H1 (cell line): Measurements from ENCODE around the gene APOL2. TPM values are rescaled to one million over a fixed set of nuclear protein-coding genes. Genes with fewer than 3 reads are reported as not detected.

Experiments
- CTCF ChIA-PET: fragments of 300-600 bp; sonication (Branson Sonifier 250); formaldehyde crosslinking; loops from one replicate; lab custom pipeline; 2021; ENCODE audit not compliant: partially characterized antibody; lab: Charles Lee
- POLR2A ChIA-PET: fragments of 300-600 bp; sonication (Branson Sonifier 250); formaldehyde crosslinking; loops from one replicate; lab custom pipeline; 2021; ENCODE audit warnings: inconsistent platforms; ENCODE audit not compliant: partially characterized antibody; lab: Charles Lee
- DNase-seq, 2 experiments: peaks; one replicate each; pipeline versions ENCODE4 v3.0.0 to v3.0.0-alpha.2; 2010 to 2022; ENCODE audit warnings: low spot score in 2 of 2, low read depth in 1 of 2, mixed read lengths in 1 of 2
- FAIRE-seq: peaks from 2 replicates; lab custom pipeline; 2011; peaks lifted over from hg19 to GRCh38; lab: Jason Lieb, UNC
- H2AFZ ChIP-seq: 2 replicates; pipeline ENCODE4 v1.8.1; 2012; ENCODE audit warnings: low read length, inconsistent platforms
- H2AK5ac ChIP-seq: 2 replicates; pipeline ENCODE4 v1.6.1; 2013; ENCODE audit warnings: low read depth, low read length
- H2BK120ac ChIP-seq: replicated peaks from 2 replicates; pipeline ENCODE3; 2013; ENCODE audit warnings: low read depth, low read length, inconsistent platforms
- H2BK12ac ChIP-seq: 2 replicates; pipeline ENCODE4 v1.6.1; 2013; ENCODE audit warnings: low read depth, low read length
- H2BK15ac ChIP-seq: 2 replicates; pipeline ENCODE4 v1.6.1; 2013; ENCODE audit warnings: low read length
- H2BK20ac ChIP-seq: 2 replicates; pipeline ENCODE4 v1.6.1; 2013; ENCODE audit warnings: low read length
- H2BK5ac ChIP-seq: 2 replicates; pipeline ENCODE4 v1.6.1; 2013; ENCODE audit warnings: low read depth, low read length
- H3K14ac ChIP-seq: 2 replicates; pipeline ENCODE4 v1.6.1; 2013; ENCODE audit warnings: inconsistent platforms; ENCODE audit not compliant: insufficient read length
- H3K18ac ChIP-seq: 2 replicates; pipeline ENCODE4 v1.6.1; 2013; ENCODE audit warnings: low read length; ENCODE audit errors: extremely low read depth
- H3K23ac ChIP-seq: 2 replicates; pipeline ENCODE4 v1.6.1; 2013; ENCODE audit warnings: inconsistent platforms; ENCODE audit not compliant: insufficient read length
- H3K23me2 ChIP-seq: 2 replicates; pipeline ENCODE4 v1.6.1; 2013; ENCODE audit warnings: low read depth, low read length
- H3K27ac ChIP-seq: 2 replicates; pipeline ENCODE4 v1.6.1; 2011; ENCODE audit warnings: low read depth, low read length, inconsistent platforms
- H3K27me3 ChIP-seq, 4 experiments: replicated peaks in 1 of 4; 1 replicate in 1 of 4; 2 replicates in 3 of 4; pipeline versions ENCODE4 v1.6.1 to v1.8.1; 2011 to 2013; ENCODE audit warnings: low read length in 3 of 4, mild to moderate bottlenecking in 3 of 4, inconsistent platforms in 2 of 4, mixed read lengths in 2 of 4, moderate library complexity in 1 of 4; ENCODE audit not compliant: control insufficient read depth in 3 of 4, insufficient read depth in 3 of 4; ENCODE audit errors: extremely low read depth in 1 of 4
- H3K36me3 ChIP-seq, 4 experiments: 2 replicates each; pipeline versions ENCODE4 v1.6.1 to v1.8.1; 2011 to 2013; ENCODE audit warnings: mild to moderate bottlenecking in 4 of 4, low read length in 3 of 4, moderate library complexity in 2 of 4, control low read depth in 1 of 4, inconsistent platforms in 1 of 4; ENCODE audit not compliant: insufficient read depth in 4 of 4, control insufficient read depth in 2 of 4
- H3K4ac ChIP-seq: replicated peaks from 2 replicates; pipeline ENCODE3; 2013; ENCODE audit warnings: low read length, low read depth, mixed read lengths, inconsistent platforms; ENCODE audit not compliant: insufficient read length
- H3K4me1 ChIP-seq, 4 experiments: replicated peaks in 1 of 4; 1 replicate in 1 of 4; 2 replicates in 3 of 4; pipeline versions ENCODE4 v1.6.1 to v1.8.1; 2011 to 2013; ENCODE audit warnings: low read length in 3 of 4, inconsistent platforms in 2 of 4, mixed read lengths in 1 of 4; ENCODE audit not compliant: insufficient read depth in 4 of 4, control insufficient read depth in 3 of 4
- H3K4me2 ChIP-seq, 2 experiments: 2 replicates each; pipeline versions ENCODE4 v1.6.1 to v1.8.1; 2011 to 2013; ENCODE audit warnings: low read depth in 2 of 2, low read length in 2 of 2, control low read depth in 1 of 2, inconsistent platforms in 1 of 2, mild to moderate bottlenecking in 1 of 2; ENCODE audit not compliant: insufficient read depth in 1 of 2
- H3K4me3 ChIP-seq, 4 experiments: fragments of 200-600, 300-600 bp in 1 of 4; sonication (generic), shearing (Covaris generic), sonication (Bioruptor Twin) in 1 of 4; 2 replicates each; pipeline versions ENCODE4 v1.5.1 to v1.8.1; 2011 to 2016; ENCODE audit warnings: low read length in 4 of 4, low read depth in 3 of 4, control low read depth in 2 of 4, inconsistent platforms in 2 of 4, mild to moderate bottlenecking in 2 of 4, mixed read lengths in 1 of 4, moderate library complexity in 1 of 4; ENCODE audit not compliant: insufficient read depth in 2 of 4; ENCODE audit errors: extremely low read depth in 1 of 4
- H3K56ac ChIP-seq: replicated peaks from 2 replicates; pipeline ENCODE3; 2013; ENCODE audit warnings: low read depth, mild to moderate bottlenecking, mixed read lengths, low read length, inconsistent platforms; ENCODE audit not compliant: insufficient read length
- H3K79me1 ChIP-seq: 2 replicates; pipeline ENCODE4 v1.6.1; 2013; ENCODE audit warnings: low read depth, low read length, control low read depth
- H3K79me2 ChIP-seq, 2 experiments: 2 replicates each; pipeline versions ENCODE4 v1.6.1 to v1.8.1; 2012 to 2013; ENCODE audit warnings: low read length in 2 of 2, mild to moderate bottlenecking in 2 of 2, inconsistent platforms in 1 of 2; ENCODE audit not compliant: insufficient read depth in 2 of 2, control insufficient read depth in 1 of 2
- H3K9ac ChIP-seq, 4 experiments: replicated peaks in 1 of 4; 1 replicate in 1 of 4; 2 replicates in 3 of 4; pipeline versions ENCODE4 v1.6.1 to v1.8.1; 2011 to 2013; ENCODE audit warnings: low read depth in 3 of 4, low read length in 3 of 4, control low read depth in 2 of 4, mild to moderate bottlenecking in 2 of 4, moderate library complexity in 2 of 4, inconsistent platforms in 1 of 4; ENCODE audit errors: extremely low read depth in 1 of 4
- H3K9me3 ChIP-seq, 2 experiments: 2 replicates each; pipeline versions ENCODE4 v1.6.1 to v1.8.1; 2012 to 2013; ENCODE audit warnings: mild to moderate bottlenecking in 2 of 2, moderate library complexity in 2 of 2, control low read depth in 1 of 2, inconsistent platforms in 1 of 2, low read depth in 1 of 2, low read length in 1 of 2, mixed read lengths in 1 of 2; ENCODE audit not compliant: insufficient read depth in 2 of 2
- H4K20me1 ChIP-seq, 2 experiments: replicated peaks in 1 of 2; 2 replicates each; pipeline versions ENCODE3 to v1.8.1; 2011 to 2013; ENCODE audit warnings: inconsistent platforms in 2 of 2, low read length in 2 of 2, mild to moderate bottlenecking in 1 of 2; ENCODE audit not compliant: insufficient read depth in 2 of 2, control insufficient read depth in 1 of 2
- H4K5ac ChIP-seq: 2 replicates; pipeline ENCODE4 v1.6.1; 2013; ENCODE audit warnings: low read length, low read depth, mixed read lengths, inconsistent platforms; ENCODE audit not compliant: insufficient read length
- H4K8ac ChIP-seq: 2 replicates; pipeline ENCODE4 v1.8.0; 2013; ENCODE audit warnings: mild to moderate bottlenecking, moderate library complexity, low read length, inconsistent platforms; ENCODE audit not compliant: insufficient read depth; ENCODE audit errors: extremely low read depth
- H4K91ac ChIP-seq: replicated peaks from 2 replicates; pipeline ENCODE3; 2013; ENCODE audit warnings: low read length, mixed read lengths, inconsistent platforms; ENCODE audit not compliant: insufficient read length
- BCL11A ChIP-seq, 2 experiments: IDR thresholded peaks; one replicate each; pipeline ENCODE4 v1.6.1; 2011; ENCODE audit warnings: low read depth in 2 of 2, low read length in 2 of 2, mild to moderate bottlenecking in 2 of 2
- POLR2AphosphoS5 ChIP-seq: IDR thresholded peaks from 2 replicates; pipeline ENCODE4 v1.6.1; 2011; ENCODE audit warnings: low read depth, low read length
- WGBS, 2 experiments: shearing (Covaris generic) in 1 of 2; methylation state at CpG; one replicate each; pipeline versions ENCODE4 v1.1.6 to v1.1.7; 2013 to 2015; ENCODE audit warnings: low lambda C conversion rate in 2 of 2, mixed read lengths in 2 of 2, inconsistent platforms in 1 of 2, low coverage in 1 of 2, missing lambda C conversion rate in 1 of 2; ENCODE audit not compliant: insufficient replicate concordance in 2 of 2, insufficient coverage in 1 of 2, insufficient read length in 1 of 2; ENCODE audit errors: extremely low coverage in 1 of 2, missing lambda C conversion rate in 1 of 2; 5-methylcytosine and 5-hydroxymethylcytosine counted together
- polyA plus RNA-seq, 7 experiments: library from polyadenylated mRNA; depleted of rRNA in 3 of 7; stranded (reverse) in 5 of 7; unstranded in 2 of 7; fragments of >200 nt in 5 of 7; fragments of 200-250 nt in 2 of 7; gene quantifications; 1 replicate in 5 of 7; 2 replicates in 1 of 7; 4 replicates in 1 of 7; pipeline versions ENCODE4 v1.2.1 to v1.2.3, GENCODE V29; 2011 to 2013; ENCODE audit warnings: missing spikeins in 2 of 7, mixed read lengths in 2 of 7
- total RNA-seq: library from RNA; stranded (reverse); fragmentation: NEBNext Ultra II Directional; extraction: Animal tissue kit (Norgen Biotek cat#: 25700); gene quantifications from 2 replicates; pipeline ENCODE4 v1.2.1, GENCODE V29; 2021

The APOL2 gene
- total and polyA plus RNA-seq, 2 of the 8 experiments (the other 6 are each of a cell fraction or from before 2014, with no cell fraction given): 8.1 to 11.0 TPM

GRCh38 chr22:36280379-36280778, 41.1 kb upstream of the APOL2 start:
- Histone ChIP-seq H3K79me1 (no peaks in the 10 kb centered on the region), H3K4me2 (no peak overlapping the region), H3K23me2 (0 out of 2 replicates have a peak, but pooled peaks cover 1% of the 10 kb centered on the region), H2BK5ac (no peak overlapping the region), H3K14ac (no peak overlapping the region), H3K79me2 (no peaks in the 10 kb centered on the region), H3K36me3 (peaks cover 25 to 38% (median 36%) of the 10 kb centered on the region in 4 experiments), H3K23ac (no peak overlapping the region), H3K4me3 (no peak overlapping the region), H2BK12ac (no peak overlapping the region), H3K4me1 (no peaks in the 10 kb centered on the region; a peak in 3 of 7 replicates), H4K20me1 (peaks cover 0 to 7% of the 10 kb centered on the region in 2 experiments), H4K5ac (no peak overlapping the region), H2BK20ac (no peak overlapping the region), H3K9ac (no peak overlapping the region), H2BK120ac (no peak overlapping the region), H2AK5ac (no peak overlapping the region), H3K18ac (no peak overlapping the region), H4K8ac (no peak overlapping the region), H2BK15ac (no peak overlapping the region), H4K91ac (no peak overlapping the region), H3K27ac (no peak overlapping the region), H3K27me3 (no peaks in the 10 kb centered on the region), H2AFZ (no peak overlapping the region), H3K56ac (no peak overlapping the region), H3K4ac (no peak overlapping the region), H3K9me3 (no peaks in the 10 kb centered on the region)
- WGBS, 2 experiments: 94% methylated on average over 8 of the region's 8 CpGs; no CpG with 5 or more reads in 1 of the 2 experiments
- no peak for FAIRE-seq
- POLR2A ChIA-PET: interaction anchor here (0.6 to 1.3 kb wide), 5 partner anchors 175 to 1433 kb away, joined by 3 read pairs; no protein-coding TSS in a partner anchor
- TF ChIP-seq POLR2AphosphoS5: peak; percentile 40; the same call in 1 of the 2 replicates
- TF ChIP-seq BCL11A (IDR thresholded peaks at IDR 0.05; ENCODE audit: low read depth in 2 of 2, low read length in 2 of 2): no peak
- CTCF ChIA-PET: interaction anchor here (0.8 to 2.2 kb wide), 10 partner anchors 9 to 206 kb away, joined by 3 to 8 read pairs (median 4); partner anchors contain the start of gene APOL2
- DNase-seq: no peak
